HepG2 (cell line): ENCODE results near the gene SRC. TPM values are rescaled to one million over a fixed set of nuclear protein-coding genes. Genes with fewer than 3 reads are reported as not detected.

Source experiments
- BHLHE40 ChIP-seq: IDR thresholded peaks from 2 replicates; pipeline ENCODE4 v1.6.1; 2011; ENCODE audit warnings: low read length, improper control_type of control experiment
- FOXA3 ChIP-seq: IDR thresholded peaks from 2 replicates; pipeline ENCODE4 v1.6.1; 2016; ENCODE audit warnings: missing genetic modification reagents, missing compliant biosample characterization
- PHF20 ChIP-seq: sonication (generic); formaldehyde crosslinking; IDR thresholded peaks from 2 replicates; pipeline ENCODE4 v1.5.0; 2020; ENCODE audit warnings: mild to moderate bottlenecking, missing genetic modification reagents
- STAG1 ChIP-seq: sonication (generic); formaldehyde crosslinking; IDR thresholded peaks from 2 replicates; pipeline ENCODE4 v1.4.0; 2020; ENCODE audit warnings: missing genetic modification reagents
- TGIF2 ChIP-seq: IDR thresholded peaks from 2 replicates; pipeline ENCODE4 v1.6.1; 2016; ENCODE audit warnings: control low read depth, missing compliant biosample characterization
- ZBTB4 ChIP-seq: sonication (generic); formaldehyde crosslinking; IDR thresholded peaks from 2 replicates; pipeline ENCODE4 v1.4.0; 2020; ENCODE audit warnings: missing genetic modification reagents, mild to moderate bottlenecking, borderline replicate concordance
- ZBTB49 ChIP-seq: sonication (generic); formaldehyde crosslinking; IDR thresholded peaks from 2 replicates; pipeline ENCODE4 v1.4.0; 2020; ENCODE audit warnings: missing genetic modification reagents, borderline replicate concordance
- ZC3H4 ChIP-seq: sonication (generic); formaldehyde crosslinking; IDR thresholded peaks from 2 replicates; pipeline ENCODE4 v1.4.0; 2020; ENCODE audit warnings: missing genetic modification reagents, borderline replicate concordance
- ZNF10 ChIP-seq: sonication (generic); formaldehyde crosslinking; IDR thresholded peaks from 2 replicates; pipeline ENCODE4 v1.4.0; 2020; ENCODE audit warnings: mild to moderate bottlenecking, low read depth, missing genetic modification reagents, borderline replicate concordance
- ZNF253 ChIP-seq: sonication (generic); formaldehyde crosslinking; IDR thresholded peaks from 2 replicates; pipeline ENCODE4 v1.8.0; 2022; ENCODE audit warnings: mild to moderate bottlenecking, missing genetic modification reagents, borderline replicate concordance
- ZNF263 ChIP-seq: sonication (generic); formaldehyde crosslinking; IDR thresholded peaks from 2 replicates; pipeline ENCODE4 v1.4.0; 2020; ENCODE audit warnings: missing genetic modification reagents
- ZNF354B ChIP-seq: sonication (generic); formaldehyde crosslinking; IDR thresholded peaks from 2 replicates; pipeline ENCODE4 v1.8.0; 2022; ENCODE audit warnings: mild to moderate bottlenecking, missing genetic modification reagents
- ZNF407 ChIP-seq: sonication (generic); formaldehyde crosslinking; IDR thresholded peaks from one replicate; pipeline ENCODE4 v1.5.1; 2020; ENCODE audit warnings: mild to moderate bottlenecking, missing genetic modification reagents; ENCODE audit errors: not compliant biosample characterization
- ZNF766 ChIP-seq: sonication (generic); formaldehyde crosslinking; IDR thresholded peaks from 2 replicates; pipeline ENCODE4 v1.5.0; 2020; ENCODE audit warnings: missing genetic modification reagents, borderline replicate concordance
- polyA plus RNA-seq, 8 experiments: library from polyadenylated mRNA; depleted of rRNA in 3 of 8; stranded (reverse) in 7 of 8; unstranded in 1 of 8; fragments of >200 nt; fragmentation: Illumina TruSeq in 4 of 8; extraction: Trizol in 4 of 8; gene quantifications; 2 replicates each; pipeline versions ENCODE4 v1.2.1 to v1.2.3, GENCODE V29; 2011 to 2016; ENCODE audit warnings: low read depth in 4 of 8, missing spikeins in 1 of 8, mixed read lengths in 1 of 8; ENCODE audit not compliant: insufficient read depth in 1 of 8
- total RNA-seq, 5 experiments: library from RNA; depleted of rRNA; stranded (reverse); fragments of >200 nt; fragmentation: Illumina TruSeq; extraction: Trizol; gene quantifications; 2 replicates each; pipeline ENCODE4 v1.2.3, GENCODE V29; 2016; ENCODE audit warnings: low read depth in 1 of 5

The SRC gene
- total and polyA plus RNA-seq, 2 of the 13 experiments (the other 11 are each of a cell fraction or from before 2014, with no cell fraction given): 54.7 to 192 TPM

GRCh38 chr20:37406010-37406998 lies 60.4 kb downstream of the SRC start (continued):
- TF ChIP-seq ZNF10 (CRISPR knock-in tag) (no peak), ZC3H4 (CRISPR knock-in tag) (no peak; the same call in 1 of the 2 replicates), STAG1 (CRISPR knock-in tag) (no peak), ZNF263 (peak; percentile 86), ZNF407 (CRISPR knock-in tag) (peak; percentile 95), FOXA3 (CRISPR knock-in tag) (peak; percentile 62; the same call in 1 of the 2 replicates), ZBTB4 (CRISPR knock-in tag) (no peak), TGIF2 (peak; percentile 93; the same call in 1 of the 2 replicates), ZNF766 (CRISPR knock-in tag) (peak; percentile 99), PHF20 (CRISPR knock-in tag) (peak; percentile 52; the same call in 1 of the 2 replicates), ZBTB49 (CRISPR knock-in tag) (no peak; the same call in 1 of the 2 replicates), BHLHE40 (peak; percentile 49; the same call in 1 of the 2 replicates), ZNF253 (CRISPR knock-in tag) (peak; percentile 89; the same call in 1 of the 2 replicates), ZNF354B (peak; percentile 97)
